ENCODE data around the gene SLC43A3. TPM values are rescaled to one million over a fixed set of nuclear protein-coding genes. Genes with fewer than 3 reads are reported as not detected.
A peak's percentile ranks its signal among the peaks of the same experiment; 100 is the strongest.

SLC43A3 gene
- total RNA-seq, 1 experiment from 2014 or later, result 8.6 TPM

DNA sequence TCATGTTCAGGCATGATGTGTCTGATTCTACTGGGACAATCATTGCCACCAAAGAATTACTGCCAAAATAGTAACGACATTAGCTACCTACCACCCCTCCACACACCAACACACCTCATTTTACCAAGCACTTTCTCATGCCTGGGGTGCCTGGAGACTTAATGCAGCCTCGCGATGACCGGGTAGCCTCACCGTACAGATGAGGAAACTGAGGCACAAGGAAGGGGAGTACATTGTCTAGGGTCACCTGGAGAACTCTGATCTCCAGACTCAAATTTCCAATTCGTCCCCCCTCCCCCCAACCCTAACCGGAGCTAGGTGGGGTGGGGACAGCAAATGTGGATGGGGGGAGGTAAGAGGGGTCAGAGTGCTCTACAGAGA is 30.7 kb upstream of the SLC43A3 start:
- peaks cover 4% of the 10 kb centered on the region; the same call in 1 of the 2 replicates for H3K4me1 ChIP-seq (ENCODE audit: control insufficient read depth, insufficient read depth, low read length)
- peak; percentile 17; the same call in 1 of the 2 replicates for ATAC-seq
- in situ Hi-C loops (cut with HindIII; ENCODE audit: low pct_unique_long_range_greater_than_20kb, low sequenced_read_pairs), result no loop called here
- no TSS peak for BruUV-seq (replicated peaks)
- DNase-seq (ENCODE audit: low read depth, low spot score), result no peak
- H3K4me3 ChIP-seq (ENCODE audit: low read depth in 2 of 2, low read length in 2 of 2), result peak overlapping the region in 1 of 2 experiments; percentile 32; a peak in 1 of 4 replicates
- no peak overlapping the region for H3K27ac ChIP-seq (ENCODE audit: low read length)
- POLR2A ChIA-PET, result no interaction called here
- peaks cover 6% of the 10 kb centered on the region; the same call in 1 of the 2 replicates for H3K27me3 ChIP-seq (ENCODE audit: control insufficient read depth, insufficient read depth, low read length)
- intact Hi-C loops (cut with micrococcal nuclease; ENCODE audit: unreplicated experiment), result loop anchor here (1.0 to 10.0 kb wide), 5 partner anchors 69 to 1055 kb away; partner anchors contain the start of gene YPEL4
- TF ChIP-seq CTCF (IDR thresholded peaks at IDR 0.05) (no peak; the same call in none of the 2 replicates), TCF7L2 (IDR thresholded peaks at IDR 0.05; ENCODE audit: low read depth, low read length) (no peak), SIN3A (IDR thresholded peaks at IDR 0.05; ENCODE audit: borderline replicate concordance, insufficient read depth, low read depth, low read length) (no peak), POLR2AphosphoS5 (IDR thresholded peaks at IDR 0.05; ENCODE audit: low read depth, low read length) (no peak), REST (IDR thresholded peaks at IDR 0.05; ENCODE audit: insufficient read depth in 1 of 2, low read depth in 2 of 2, low read length in 1 of 2) (no peak)
- no peaks in the 10 kb centered on the region for H3K9me3 ChIP-seq (ENCODE audit: control insufficient read depth, insufficient read depth, low read depth, low read length)
- CTCF ChIA-PET, result interaction anchor here (0.5 to 1.7 kb wide), 11 partner anchors 13 to 1109 kb away, joined by 3 to 9 read pairs (median 4); no protein-coding TSS in a partner anchor
- H3K36me3 ChIP-seq (ENCODE audit: control insufficient read depth, insufficient read depth, low read length), result no peaks in the 10 kb centered on the region

GRCh38 chr11:57456960-57457642 is 30.2 kb upstream of the SLC43A3 start:
- no TSS peak for BruUV-seq (replicated peaks)
- no peak overlapping the region for H3K27ac ChIP-seq (ENCODE audit: low read length)
- H3K4me3 ChIP-seq (ENCODE audit: low read depth in 2 of 2, low read length in 2 of 2), result peak overlapping the region in 1 of 2 experiments; percentile 32; a peak in 1 of 4 replicates
- ChIA-PET CTCF (interaction anchor here (0.5 to 1.4 kb wide), 12 partner anchors 9 to 186 kb away, joined by 3 to 6 read pairs (median 4); no protein-coding TSS in a partner anchor), POLR2A (no interaction called here)
- H3K36me3 ChIP-seq (ENCODE audit: control insufficient read depth, insufficient read depth, low read length), result no peaks in the 10 kb centered on the region
- peak; percentile 64 for DNase-seq (ENCODE audit: low read depth, low spot score)
- no peaks in the 10 kb centered on the region for H3K9me3 ChIP-seq (ENCODE audit: control insufficient read depth, insufficient read depth, low read depth, low read length)
- H3K27me3 ChIP-seq (ENCODE audit: control insufficient read depth, insufficient read depth, low read length), result peaks cover 6% of the 10 kb centered on the region; the same call in 1 of the 2 replicates
- peaks cover 4% of the 10 kb centered on the region; the same call in 1 of the 2 replicates for H3K4me1 ChIP-seq (ENCODE audit: control insufficient read depth, insufficient read depth, low read length)
- TF ChIP-seq POLR2AphosphoS5 (IDR thresholded peaks at IDR 0.05; ENCODE audit: low read depth, low read length) (no peak), TCF7L2 (IDR thresholded peaks at IDR 0.05; ENCODE audit: low read depth, low read length) (no peak), SIN3A (IDR thresholded peaks at IDR 0.05; ENCODE audit: borderline replicate concordance, insufficient read depth, low read depth, low read length) (no peak), REST (IDR thresholded peaks at IDR 0.05; ENCODE audit: insufficient read depth in 1 of 2, low read depth in 2 of 2, low read length in 1 of 2) (no peak), CTCF (IDR thresholded peaks at IDR 0.05) (peak; percentile 98)
- in situ Hi-C loops (cut with HindIII; ENCODE audit: low pct_unique_long_range_greater_than_20kb, low sequenced_read_pairs) (no loop called here), intact Hi-C loops (cut with micrococcal nuclease; ENCODE audit: unreplicated experiment) (loop anchor here (1.0 to 10.0 kb wide), 4 partner anchors 74 to 1055 kb away; partner anchors contain the start of gene YPEL4)
- ATAC-seq, result peak; percentile 85

Data from Panc1 (cell line).